Measurements from ENCODE around the gene TMEM233.
"Not testable (repeated sequence)": the region's sequence is repeated elsewhere in the genome, so short reads cannot be mapped to it uniquely, and the experiment has no call there.

DNA sequence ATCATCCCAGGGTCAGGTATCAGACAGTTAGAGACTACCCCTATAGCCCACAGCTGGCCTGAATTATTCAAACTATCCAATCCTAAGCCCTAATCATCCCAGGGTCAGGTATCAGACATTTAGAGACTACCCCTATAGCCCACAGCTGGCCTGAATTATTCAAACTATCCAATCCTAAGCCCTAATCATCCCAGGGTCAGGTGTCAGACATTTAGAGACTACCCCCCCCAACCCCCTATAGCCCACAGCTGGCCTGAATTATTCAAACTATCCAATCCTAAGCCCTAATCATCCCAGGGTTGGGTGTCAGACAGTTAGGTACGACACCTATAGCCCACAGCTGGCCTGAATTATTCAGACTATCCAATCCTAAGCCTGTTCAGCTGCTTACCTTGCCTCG, 63.4 kb downstream of the TMEM233 start:
- TF ChIP-seq POLR2A (IDR thresholded peaks at IDR 0.05): not testable (repeated sequence)
- TF ChIP-seq, protein P1, sequence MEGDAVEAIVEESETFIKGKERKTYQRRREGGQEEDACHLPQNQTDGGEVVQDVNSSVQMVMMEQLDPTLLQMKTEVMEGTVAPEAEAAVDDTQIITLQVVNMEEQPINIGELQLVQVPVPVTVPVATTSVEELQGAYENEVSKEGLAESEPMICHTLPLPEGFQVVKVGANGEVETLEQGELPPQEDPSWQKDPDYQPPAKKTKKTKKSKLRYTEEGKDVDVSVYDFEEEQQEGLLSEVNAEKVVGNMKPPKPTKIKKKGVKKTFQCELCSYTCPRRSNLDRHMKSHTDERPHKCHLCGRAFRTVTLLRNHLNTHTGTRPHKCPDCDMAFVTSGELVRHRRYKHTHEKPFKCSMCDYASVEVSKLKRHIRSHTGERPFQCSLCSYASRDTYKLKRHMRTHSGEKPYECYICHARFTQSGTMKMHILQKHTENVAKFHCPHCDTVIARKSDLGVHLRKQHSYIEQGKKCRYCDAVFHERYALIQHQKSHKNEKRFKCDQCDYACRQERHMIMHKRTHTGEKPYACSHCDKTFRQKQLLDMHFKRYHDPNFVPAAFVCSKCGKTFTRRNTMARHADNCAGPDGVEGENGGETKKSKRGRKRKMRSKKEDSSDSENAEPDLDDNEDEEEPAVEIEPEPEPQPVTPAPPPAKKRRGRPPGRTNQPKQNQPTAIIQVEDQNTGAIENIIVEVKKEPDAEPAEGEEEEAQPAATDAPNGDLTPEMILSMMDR (IDR thresholded peaks at IDR 0.05): not testable (repeated sequence)

Measured in esophagus squamous epithelium (tissue), 4 donors.